K562 (cell line): Measurements from ENCODE around the gene ZNF554.

Experiments used
- BDP1 ChIP-seq: IDR thresholded peaks from 3 replicates; pipeline ENCODE4 v1.6.1; 2011; ENCODE audit not compliant: insufficient read length, insufficient read depth
- ETS2 ChIP-seq: IDR thresholded peaks from 2 replicates; pipeline ENCODE4 v1.6.1; 2016; ENCODE audit warnings: borderline replicate concordance, missing genetic modification characterization, mild to moderate bottlenecking, moderate library complexity, missing compliant biosample characterization; ENCODE audit not compliant: poor library complexity, severe bottlenecking
- GTF2F1 ChIP-seq: IDR thresholded peaks from 2 replicates; pipeline ENCODE4 v1.6.1; 2011; ENCODE audit warnings: low read depth, low read length, improper control_type of control experiment
- HEY1 ChIP-seq: fragments of 250-450 bp; sonication (Bioruptor Pico); IDR thresholded peaks from 2 replicates; pipeline ENCODE4 v1.5.0; 2020; ENCODE audit warnings: mild to moderate bottlenecking, moderate library complexity, borderline replicate concordance
- HMG20A ChIP-seq: fragments of 450-650 bp; formaldehyde crosslinking; conservative IDR thresholded peaks from 2 replicates; pipeline ENCODE4 v1.4.0; 2020; ENCODE audit warnings: mild to moderate bottlenecking, mixed read lengths
- KLF16 ChIP-seq: IDR thresholded peaks from 2 replicates; pipeline ENCODE4 v1.6.1; 2016; ENCODE audit warnings: antibody characterized with exemption
- MAFG ChIP-seq: fragments of 450-650 bp; conservative IDR thresholded peaks from 2 replicates; pipeline ENCODE4 v1.6.1; 2016; ENCODE audit warnings: missing genetic modification characterization, missing compliant biosample characterization
- PATZ1 ChIP-seq: fragments of 250-450 bp; sonication (Bioruptor Pico); IDR thresholded peaks from 2 replicates; pipeline ENCODE4 v1.5.0; 2020; ENCODE audit warnings: mild to moderate bottlenecking, borderline replicate concordance
- PRDM10 ChIP-seq: fragments of 450-650 bp; IDR thresholded peaks from 2 replicates; pipeline ENCODE4 v1.6.1; 2018; ENCODE audit not compliant: partially characterized antibody
- TAF15 ChIP-seq: fragments of 200-400 bp; formaldehyde crosslinking; IDR thresholded peaks from 2 replicates; pipeline ENCODE4 v1.6.1; 2017; ENCODE audit warnings: mild to moderate bottlenecking, low read depth, low read length, moderate library complexity
- TEAD1 ChIP-seq, 2 experiments: fragments of 450-650 bp in 1 of 2; sonication (generic) in 1 of 2; formaldehyde crosslinking; IDR thresholded peaks; 2 replicates each; pipeline versions ENCODE4 v1.4.0 to v1.8.0; 2020 to 2022; ENCODE audit warnings: mild to moderate bottlenecking in 2 of 2, missing genetic modification reagents in 1 of 2
- ZFP1 ChIP-seq: fragments of 450-650 bp; formaldehyde crosslinking; IDR thresholded peaks from 2 replicates; pipeline ENCODE4 v1.4.0; 2020; ENCODE audit warnings: mild to moderate bottlenecking, mixed read lengths
- TF ChIP-seq, protein P1 (sequence below): IDR thresholded peaks from 3 replicates; pipeline ENCODE4 v1.6.1; 2011; ENCODE audit warnings: borderline replicate concordance, mild to moderate bottlenecking, moderate library complexity; ENCODE audit not compliant: insufficient read length; ENCODE audit errors: extremely low read depth

DNA sequence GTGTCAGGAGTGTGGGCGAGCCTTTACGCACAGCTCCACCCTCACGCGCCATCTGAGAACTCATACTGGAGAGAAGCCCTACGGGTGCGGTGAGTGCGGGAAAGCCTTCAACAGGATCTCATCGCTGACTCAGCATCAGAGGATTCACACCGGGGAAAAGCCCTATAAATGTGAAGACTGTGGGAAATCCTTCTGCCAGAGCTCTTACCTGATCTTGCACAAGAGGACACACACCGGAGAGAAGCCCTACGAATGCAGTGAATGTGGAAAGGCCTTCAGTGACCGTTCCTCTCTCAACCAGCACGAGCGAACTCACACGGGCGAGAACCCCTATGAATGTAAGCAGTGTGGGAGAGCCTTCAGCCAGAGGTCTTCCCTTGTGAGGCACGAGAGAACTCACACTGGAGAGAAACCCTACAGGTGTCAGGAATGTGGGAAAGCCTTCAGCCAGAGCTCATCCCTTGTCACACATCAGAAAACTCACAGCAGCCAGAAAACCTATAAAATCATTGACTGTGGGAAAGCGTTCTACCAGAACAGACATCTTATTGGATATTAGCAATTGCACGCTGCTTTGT is 14.7 kb downstream of the ZNF554 start:
- no peak for TF ChIP-seq BDP1
- TF ChIP-seq MAFG (tag): 0 out of 2 replicates have a peak, but pooled peaks have one; percentile 11
- TF ChIP-seq KLF16: no peak
- no peak for TF ChIP-seq ZFP1
- TF ChIP-seq TAF15: no peak
- TF ChIP-seq PRDM10: no peak
- no peak for TF ChIP-seq HEY1 (CRISPR knock-in tag)
- TF ChIP-seq ETS2 (tag): no peak
- no peak for TF ChIP-seq GTF2F1
- TF ChIP-seq TEAD1 (CRISPR knock-in tag; IDR thresholded peaks at IDR 0.05): no peak
- no peak for TF ChIP-seq HMG20A
- TF ChIP-seq PATZ1 (CRISPR knock-in tag): no peak
- TF ChIP-seq, protein P1, sequence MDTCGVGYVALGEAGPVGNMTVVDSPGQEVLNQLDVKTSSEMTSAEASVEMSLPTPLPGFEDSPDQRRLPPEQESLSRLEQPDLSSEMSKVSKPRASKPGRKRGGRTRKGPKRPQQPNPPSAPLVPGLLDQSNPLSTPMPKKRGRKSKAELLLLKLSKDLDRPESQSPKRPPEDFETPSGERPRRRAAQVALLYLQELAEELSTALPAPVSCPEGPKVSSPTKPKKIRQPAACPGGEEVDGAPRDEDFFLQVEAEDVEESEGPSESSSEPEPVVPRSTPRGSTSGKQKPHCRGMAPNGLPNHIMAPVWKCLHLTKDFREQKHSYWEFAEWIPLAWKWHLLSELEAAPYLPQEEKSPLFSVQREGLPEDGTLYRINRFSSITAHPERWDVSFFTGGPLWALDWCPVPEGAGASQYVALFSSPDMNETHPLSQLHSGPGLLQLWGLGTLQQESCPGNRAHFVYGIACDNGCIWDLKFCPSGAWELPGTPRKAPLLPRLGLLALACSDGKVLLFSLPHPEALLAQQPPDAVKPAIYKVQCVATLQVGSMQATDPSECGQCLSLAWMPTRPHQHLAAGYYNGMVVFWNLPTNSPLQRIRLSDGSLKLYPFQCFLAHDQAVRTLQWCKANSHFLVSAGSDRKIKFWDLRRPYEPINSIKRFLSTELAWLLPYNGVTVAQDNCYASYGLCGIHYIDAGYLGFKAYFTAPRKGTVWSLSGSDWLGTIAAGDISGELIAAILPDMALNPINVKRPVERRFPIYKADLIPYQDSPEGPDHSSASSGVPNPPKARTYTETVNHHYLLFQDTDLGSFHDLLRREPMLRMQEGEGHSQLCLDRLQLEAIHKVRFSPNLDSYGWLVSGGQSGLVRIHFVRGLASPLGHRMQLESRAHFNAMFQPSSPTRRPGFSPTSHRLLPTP: no peak
